HuH-7.5 (cell line): ENCODE results near the gene LUZP1.
"Not testable (repeated sequence)": the region's sequence is repeated elsewhere in the genome, so short reads cannot be mapped to it uniquely, and the experiment has no call there.

Experiments used
- DNase-seq: peaks from one replicate; pipeline ENCODE4 v3.0.0; 2011; ENCODE audit warnings: low spot score

The LUZP1 gene

GRCh38 chr1:23168445-23169194 is at the start of gene LUZP1:
TSS of gene LUZP1 (minus strand) at chr1:23168856.
- peak; percentile 63 for DNase-seq

- DNase-seq: peak; percentile 35
Observed at GRCh38 chr1:23217421-23218115, 48.9 kb upstream of the LUZP1 start, which contains the start of gene HTR1D. TSS of gene HTR1D (minus strand) at chr1:23217502. CDS start at chr1:23194219, 23,283 bp downstream.

- peak; percentile 62 for DNase-seq
Observed at GRCh38 chr1:23216771-23217420, 48.2 kb upstream of the LUZP1 start.

GRCh38 chr1:23215751-23216449 is 47.2 kb upstream of the LUZP1 start:
- no peak for DNase-seq

GRCh38 chr1:23215291-23215690 is 46.6 kb upstream of the LUZP1 start:
- no peak for DNase-seq

- no peak for DNase-seq
Observed at GRCh38 chr1:23214640-23215039, 46.0 kb upstream of the LUZP1 start.

- DNase-seq: no peak
Observed at GRCh38 chr1:23211955-23212354, 43.3 kb upstream of the LUZP1 start.

GRCh38 chr1:23210963-23211362 is 42.3 kb upstream of the LUZP1 start:
- DNase-seq: no peak

- no peak for DNase-seq
Observed at GRCh38 chr1:23210351-23210785, 41.7 kb upstream of the LUZP1 start.

GRCh38 chr1:23209770-23210169 is 41.1 kb upstream of the LUZP1 start:
- DNase-seq: no peak

- no peak for DNase-seq
Observed at GRCh38 chr1:23208527-23208926, 39.9 kb upstream of the LUZP1 start.

GRCh38 chr1:23207733-23208132 is 39.1 kb upstream of the LUZP1 start:
- not testable (repeated sequence) for DNase-seq

- DNase-seq: no peak
Observed at GRCh38 chr1:23202263-23202749, 33.6 kb upstream of the LUZP1 start.

- DNase-seq: no peak
Observed at GRCh38 chr1:23200883-23201282, 32.2 kb upstream of the LUZP1 start.

- no peak for DNase-seq
Observed at GRCh38 chr1:23198373-23198772, 29.7 kb upstream of the LUZP1 start.

- DNase-seq: no peak
Observed at GRCh38 chr1:23196627-23197328, 28.1 kb upstream of the LUZP1 start.

GRCh38 chr1:23194119-23194984 is 25.7 kb upstream of the LUZP1 start:
- no peak for DNase-seq

- no peak for DNase-seq
Observed at GRCh38 chr1:23193391-23194118, 24.9 kb upstream of the LUZP1 start.

GRCh38 chr1:23191199-23191598 is 22.5 kb upstream of the LUZP1 start:
- DNase-seq: no peak
